SK-N-SH (cell line): ENCODE data around the gene PDGFB. TPM values are rescaled to one million over a fixed set of nuclear protein-coding genes. Genes with fewer than 3 reads are reported as not detected.

Source experiments
- CTCF ChIA-PET: fragments of 300-600, 350-600 bp; formaldehyde crosslinking; extraction: SDS; loops from one replicate; lab custom pipeline; 2021; lab: Yijun Ruan, JAX
- POLR2A ChIA-PET: fragments of 350-600 bp; sonication (Branson Sonifier 250); formaldehyde crosslinking; extraction: SDS; loops from one replicate; lab custom pipeline; 2020; ENCODE audit warnings: antibody characterized with exemption, inconsistent platforms; lab: Yijun Ruan, JAX
- DNase-seq: peaks from one replicate; pipeline ENCODE4 v3.0.0; 2012
- H2AFZ ChIP-seq: fragments of 200-600 bp; sonication (generic); 2 replicates; pipeline ENCODE4 v1.8.1; 2016; ENCODE audit warnings: antibody characterized with exemption, mild to moderate bottlenecking, low read depth
- H3F3A ChIP-seq: fragments of 200-600 bp; sonication (generic); replicated peaks from 2 replicates; pipeline ENCODE3; 2016; ENCODE audit warnings: antibody characterized with exemption, mild to moderate bottlenecking; ENCODE audit not compliant: insufficient read depth
- H3K27ac ChIP-seq, 2 experiments: fragments of 200-500 bp in 1 of 2; fragments of 200-600 bp in 1 of 2; sonication (Bioruptor generic) in 1 of 2; sonication (generic), shearing (Covaris generic) in 1 of 2; 2 replicates each; pipeline versions ENCODE4 v1.5.1 to v1.6.1; 2014 to 2016; ENCODE audit warnings: low read depth in 2 of 2, inconsistent platforms in 1 of 2, low read length in 1 of 2, mild to moderate bottlenecking in 1 of 2, mixed read lengths in 1 of 2
- H3K27me3 ChIP-seq: fragments of 200-600 bp; sonication (generic), shearing (Covaris generic); 2 replicates; pipeline ENCODE4 v1.6.1; 2016; ENCODE audit warnings: mixed run types; ENCODE audit not compliant: insufficient read depth
- H3K36me3 ChIP-seq, 2 experiments: fragments of 200-500 bp in 1 of 2; fragments of 200-600 bp in 1 of 2; sonication (Bioruptor generic) in 1 of 2; sonication (generic) in 1 of 2; replicated peaks in 1 of 2; 2 replicates each; pipeline versions ENCODE3 to v1.5.1; 2014 to 2016; ENCODE audit warnings: low read length in 1 of 2, mild to moderate bottlenecking in 1 of 2; ENCODE audit not compliant: insufficient read depth in 2 of 2, control insufficient read depth in 1 of 2
- H3K4me1 ChIP-seq, 2 experiments: fragments of 200-500 bp in 1 of 2; fragments of 200-600 bp in 1 of 2; sonication (Bioruptor generic) in 1 of 2; sonication (generic), shearing (Covaris generic) in 1 of 2; 2 replicates each; pipeline versions ENCODE4 v1.5.1 to v1.6.1; 2014 to 2016; ENCODE audit warnings: low read depth in 1 of 2, low read length in 1 of 2, mixed run types in 1 of 2; ENCODE audit not compliant: insufficient read depth in 2 of 2, control insufficient read depth in 1 of 2
- H3K4me2 ChIP-seq: fragments of 200-600 bp; sonication (generic), shearing (Covaris generic); 2 replicates; pipeline ENCODE4 v1.6.1; 2017; ENCODE audit warnings: mixed run types
- H3K4me3 ChIP-seq, 2 experiments: fragments of 200-500 bp in 1 of 2; fragments of 200-600 bp in 1 of 2; sonication (Bioruptor generic) in 1 of 2; sonication (generic), shearing (Covaris generic) in 1 of 2; 2 replicates each; pipeline versions ENCODE4 v1.5.1 to v1.8.1; 2014 to 2016; ENCODE audit warnings: low read depth in 2 of 2, inconsistent platforms in 1 of 2, low read length in 1 of 2, mild to moderate bottlenecking in 1 of 2, mixed read lengths in 1 of 2, moderate library complexity in 1 of 2
- H3K79me2 ChIP-seq: fragments of 200-600 bp; sonication (generic); 2 replicates; pipeline ENCODE4 v1.8.1; 2017; ENCODE audit warnings: mild to moderate bottlenecking; ENCODE audit not compliant: insufficient read depth
- H3K9ac ChIP-seq: fragments of 200-600 bp; sonication (generic); 2 replicates; pipeline ENCODE4 v1.6.1; 2017; ENCODE audit warnings: mixed run types
- H3K9me2 ChIP-seq: fragments of 200-600 bp; sonication (generic); 2 replicates; pipeline ENCODE4 v1.6.1; 2017; ENCODE audit warnings: mixed run types
- H3K9me3 ChIP-seq: fragments of 200-600 bp; sonication (generic); 2 replicates; pipeline ENCODE4 v1.6.1; 2017; ENCODE audit warnings: mixed run types, mild to moderate bottlenecking, moderate library complexity
- H4K20me1 ChIP-seq: fragments of 200-600 bp; sonication (generic); 2 replicates; pipeline ENCODE4 v1.6.1; 2017; ENCODE audit warnings: mild to moderate bottlenecking, mixed run types; ENCODE audit not compliant: insufficient read depth
- CHD2 ChIP-seq: fragments of 150-350 bp; IDR thresholded peaks from 2 replicates; pipeline ENCODE4 v1.6.1; 2018; ENCODE audit warnings: low read length; ENCODE audit not compliant: partially characterized antibody
- ELF1 ChIP-seq: IDR thresholded peaks from 2 replicates; pipeline ENCODE4 v1.4.0; 2012
- EP300 ChIP-seq, 2 experiments: IDR thresholded peaks; 2 replicates each; pipeline versions ENCODE4 v1.4.0 to v1.6.1; 2012; ENCODE audit warnings: borderline replicate concordance in 1 of 2, low read depth in 1 of 2, low read length in 1 of 2
- EZH2phosphoT487 ChIP-seq: fragments of 200-600 bp; sonication (generic); IDR thresholded peaks from 2 replicates; pipeline ENCODE4 v1.6.1; 2017; ENCODE audit warnings: low read depth, mixed run types, mild to moderate bottlenecking, antibody characterized with exemption, moderate library complexity, borderline replicate concordance
- FOXM1 ChIP-seq: IDR thresholded peaks from 2 replicates; pipeline ENCODE4 v1.4.0; 2012; ENCODE audit warnings: low read depth, mild to moderate bottlenecking
- GABPA ChIP-seq: IDR thresholded peaks from 2 replicates; pipeline ENCODE4 v1.4.0; 2012; ENCODE audit warnings: low read depth, mild to moderate bottlenecking
- MAX ChIP-seq: IDR thresholded peaks from 2 replicates; pipeline ENCODE4 v1.4.0; 2012; ENCODE audit warnings: low read depth
- MEF2A ChIP-seq: IDR thresholded peaks from 2 replicates; pipeline ENCODE4 v1.4.0; 2012; ENCODE audit warnings: low read depth, borderline replicate concordance
- NFIC ChIP-seq: IDR thresholded peaks from 2 replicates; pipeline ENCODE4 v1.4.0; 2012; ENCODE audit warnings: borderline replicate concordance
- NRF1 ChIP-seq: IDR thresholded peaks from 2 replicates; pipeline ENCODE4 v1.6.1; 2012; ENCODE audit warnings: low read depth, mild to moderate bottlenecking, low read length
- POLR2AphosphoS5 ChIP-seq: IDR thresholded peaks from 2 replicates; pipeline ENCODE4 v1.6.1; 2012; ENCODE audit warnings: low read depth, low read length
- RAD21 ChIP-seq: IDR thresholded peaks from 2 replicates; pipeline ENCODE4 v1.6.1; 2012; ENCODE audit warnings: mild to moderate bottlenecking, low read length
- RCOR1 ChIP-seq: fragments of 150-350 bp; IDR thresholded peaks from 2 replicates; pipeline ENCODE4 v1.6.1; 2017; ENCODE audit warnings: antibody characterized with exemption, low read length
- RFX5 ChIP-seq: IDR thresholded peaks from 2 replicates; pipeline ENCODE4 v1.6.1; 2012; ENCODE audit warnings: mild to moderate bottlenecking, improper control_type of control experiment, low read length
- RXRA ChIP-seq: IDR thresholded peaks from 2 replicates; pipeline ENCODE4 v1.4.0; 2012; ENCODE audit warnings: low read depth, mild to moderate bottlenecking, borderline replicate concordance
- SIN3A ChIP-seq: IDR thresholded peaks from 2 replicates; pipeline ENCODE4 v1.6.1; 2012; ENCODE audit warnings: low read depth, mild to moderate bottlenecking, low read length, moderate library complexity, borderline replicate concordance
- SMC3 ChIP-seq: IDR thresholded peaks from 2 replicates; pipeline ENCODE4 v1.6.1; 2012; ENCODE audit warnings: low read depth, low read length, improper control_type of control experiment
- YY1 ChIP-seq: IDR thresholded peaks from 2 replicates; pipeline ENCODE4 v1.4.0; 2012; ENCODE audit warnings: low read depth, mild to moderate bottlenecking
- ZBTB33 ChIP-seq: IDR thresholded peaks from 2 replicates; pipeline ENCODE4 v1.4.0; 2012; ENCODE audit warnings: low read depth, borderline replicate concordance
- WGBS: methylation state at CpG from one replicate; pipeline ENCODE4 v1.1.6; 2017; ENCODE audit warnings: low lambda C conversion rate; 5-methylcytosine and 5-hydroxymethylcytosine counted together
- polyA plus RNA-seq, 3 experiments: library from polyadenylated mRNA; depleted of rRNA; stranded (reverse); fragments of >200 nt; gene quantifications; 2 replicates each; pipeline ENCODE4 v1.2.3, GENCODE V29; 2012
- TF ChIP-seq, protein P1 (sequence below): fragments of 150-350 bp; IDR thresholded peaks from 2 replicates; pipeline ENCODE4 v1.6.1; 2017; ENCODE audit warnings: antibody characterized with exemption, low read length, low read depth, borderline replicate concordance

The PDGFB gene
- polyA plus RNA-seq, 1 of the 3 experiments (the other 2 are of a cell fraction), result 0.44 TPM

- H3K27me3 ChIP-seq, result no peaks in the 10 kb centered on the region
- DNase-seq, result no peak
- peak overlapping the region in 1 of 2 experiments; percentile 11; a peak in 1 of 4 replicates for H3K27ac ChIP-seq
- H3K9ac ChIP-seq, result no peak overlapping the region
- H3K4me3 ChIP-seq, result no peak overlapping the region
- no peaks in the 10 kb centered on the region for H4K20me1 ChIP-seq
- H3K9me3 ChIP-seq, result no peaks in the 10 kb centered on the region
- H3K36me3 ChIP-seq, result no peaks in the 10 kb centered on the region
- no peak for TF ChIP-seq RFX5
- TF ChIP-seq MEF2A, result no peak
- no peak for TF ChIP-seq MAX
- TF ChIP-seq YY1, result no peak
- TF ChIP-seq ELF1, result no peak
- no peak for TF ChIP-seq RCOR1
- TF ChIP-seq FOXM1, result no peak
- no peak for TF ChIP-seq RAD21
- no peak for TF ChIP-seq NFIC
- TF ChIP-seq GABPA, result no peak
- no peak for TF ChIP-seq POLR2AphosphoS5
- TF ChIP-seq, protein P1, sequence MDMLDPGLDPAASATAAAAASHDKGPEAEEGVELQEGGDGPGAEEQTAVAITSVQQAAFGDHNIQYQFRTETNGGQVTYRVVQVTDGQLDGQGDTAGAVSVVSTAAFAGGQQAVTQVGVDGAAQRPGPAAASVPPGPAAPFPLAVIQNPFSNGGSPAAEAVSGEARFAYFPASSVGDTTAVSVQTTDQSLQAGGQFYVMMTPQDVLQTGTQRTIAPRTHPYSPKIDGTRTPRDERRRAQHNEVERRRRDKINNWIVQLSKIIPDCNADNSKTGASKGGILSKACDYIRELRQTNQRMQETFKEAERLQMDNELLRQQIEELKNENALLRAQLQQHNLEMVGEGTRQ, result no peak
- no peak for TF ChIP-seq ZBTB33
- TF ChIP-seq NRF1, result no peak
- no peak for TF ChIP-seq SMC3
- no peak for TF ChIP-seq EZH2phosphoT487
- no peak for TF ChIP-seq RXRA
- no peak for TF ChIP-seq EP300 (IDR thresholded peaks at IDR 0.05; ENCODE audit: borderline replicate concordance in 1 of 2, low read depth in 1 of 2, low read length in 1 of 2)
- no peak for TF ChIP-seq CHD2
- TF ChIP-seq SIN3A, result no peak
- no peak overlapping the region for H3K4me2 ChIP-seq
- WGBS, result 74% methylated on average over 8 of the region's 11 CpGs
- POLR2A ChIA-PET, result no interaction called here
- no peaks in the 10 kb centered on the region for H3K9me2 ChIP-seq
- CTCF ChIA-PET, result no interaction called here
- H3F3A ChIP-seq, result no peaks in the 10 kb centered on the region
- H3K79me2 ChIP-seq, result no peaks in the 10 kb centered on the region
- H2AFZ ChIP-seq, result no peak overlapping the region
- peaks cover 0 to 11% of the 10 kb centered on the region in 2 experiments; a peak in 1 of 4 replicates for H3K4me1 ChIP-seq
Observed at GRCh38 chr22:39185601-39186012, 59.2 kb downstream of the PDGFB start.
